Nephron (organoid): ENCODE measurements around the gene SIX3.
A peak's percentile ranks its signal among the peaks of the same experiment; 100 is the strongest.

Experiments
- H3K27ac Mint-ChIP-seq, 3 experiments: 2 replicates each; pipeline ENCODE4 v1.8.0; 2020; ENCODE audit warnings: mixed read lengths in 3 of 3, mild to moderate bottlenecking in 2 of 3, moderate library complexity in 1 of 3
- H3K27me3 Mint-ChIP-seq: 2 replicates; pipeline ENCODE4 v1.8.0; 2021; ENCODE audit warnings: low read depth, mild to moderate bottlenecking, moderate library complexity, mixed read lengths
- H3K36me3 Mint-ChIP-seq: 2 replicates; pipeline ENCODE4 v1.8.0; 2020; ENCODE audit warnings: low read depth, mixed read lengths
- H3K4me1 Mint-ChIP-seq: 2 replicates; pipeline ENCODE4 v1.8.0; 2020; ENCODE audit warnings: mixed read lengths
- H3K4me3 Mint-ChIP-seq, 3 experiments: 2 replicates each; pipeline ENCODE4 v1.8.0; 2020; ENCODE audit warnings: mild to moderate bottlenecking in 3 of 3, mixed read lengths in 3 of 3, moderate library complexity in 2 of 3
- H3K9me3 Mint-ChIP-seq: 2 replicates; pipeline ENCODE4 v1.8.0; 2020; ENCODE audit warnings: mixed read lengths
- TF ChIP-seq, protein P1 (sequence below), 3 experiments: fragments of 200-600 bp; sonication (generic); IDR thresholded peaks; one replicate each; pipeline ENCODE4 v1.5.0; 2021; ENCODE audit warnings: antibody characterized with exemption in 3 of 3; ENCODE audit not compliant: unreplicated experiment in 3 of 3

SIX3 gene

GRCh38 chr2:44929159-44929734 is 12.3 kb upstream of the SIX3 start:
- TF ChIP-seq, protein P1, sequence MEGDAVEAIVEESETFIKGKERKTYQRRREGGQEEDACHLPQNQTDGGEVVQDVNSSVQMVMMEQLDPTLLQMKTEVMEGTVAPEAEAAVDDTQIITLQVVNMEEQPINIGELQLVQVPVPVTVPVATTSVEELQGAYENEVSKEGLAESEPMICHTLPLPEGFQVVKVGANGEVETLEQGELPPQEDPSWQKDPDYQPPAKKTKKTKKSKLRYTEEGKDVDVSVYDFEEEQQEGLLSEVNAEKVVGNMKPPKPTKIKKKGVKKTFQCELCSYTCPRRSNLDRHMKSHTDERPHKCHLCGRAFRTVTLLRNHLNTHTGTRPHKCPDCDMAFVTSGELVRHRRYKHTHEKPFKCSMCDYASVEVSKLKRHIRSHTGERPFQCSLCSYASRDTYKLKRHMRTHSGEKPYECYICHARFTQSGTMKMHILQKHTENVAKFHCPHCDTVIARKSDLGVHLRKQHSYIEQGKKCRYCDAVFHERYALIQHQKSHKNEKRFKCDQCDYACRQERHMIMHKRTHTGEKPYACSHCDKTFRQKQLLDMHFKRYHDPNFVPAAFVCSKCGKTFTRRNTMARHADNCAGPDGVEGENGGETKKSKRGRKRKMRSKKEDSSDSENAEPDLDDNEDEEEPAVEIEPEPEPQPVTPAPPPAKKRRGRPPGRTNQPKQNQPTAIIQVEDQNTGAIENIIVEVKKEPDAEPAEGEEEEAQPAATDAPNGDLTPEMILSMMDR (IDR thresholded peaks at IDR 0.05; ENCODE audit: unreplicated experiment in 3 of 3): no peak
- H3K36me3 Mint-ChIP-seq: no peaks in the 10 kb centered on the region
- peaks cover 17% of the 10 kb centered on the region for H3K4me1 Mint-ChIP-seq
- H3K9me3 Mint-ChIP-seq: peaks cover 5% of the 10 kb centered on the region
- peaks cover 96% of the 10 kb centered on the region for H3K27me3 Mint-ChIP-seq
- H3K4me3 Mint-ChIP-seq: no peak overlapping the region
- H3K27ac Mint-ChIP-seq: no peak overlapping the region

DNA sequence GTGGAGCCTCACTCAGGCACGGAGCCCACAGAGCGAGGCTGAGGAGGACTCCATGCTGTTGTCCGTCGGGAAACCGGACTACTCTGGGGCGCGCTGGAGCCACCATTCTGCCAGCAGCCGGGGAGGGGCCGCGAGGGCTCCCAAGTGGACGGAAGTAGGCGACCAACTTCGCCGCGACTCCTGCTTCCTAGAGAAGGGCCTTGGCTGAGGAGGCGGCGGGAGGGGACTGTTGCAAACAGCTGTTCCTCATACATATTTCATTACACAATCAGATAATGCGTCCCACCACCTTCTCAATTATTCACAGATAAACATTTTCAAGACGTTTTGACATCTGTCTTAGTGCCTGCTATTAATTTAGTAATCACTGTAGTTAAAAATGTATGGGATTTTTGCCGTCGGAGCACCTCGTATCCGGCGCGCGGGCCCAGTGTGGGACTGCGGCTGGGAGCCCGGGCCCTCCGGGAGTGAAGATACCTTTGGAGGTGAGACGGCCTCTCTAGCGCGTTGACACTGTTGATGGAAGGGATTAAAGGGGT is 11.7 kb upstream of the SIX3 start:
- Mint-ChIP-seq H3K4me1 (peaks cover 17% of the 10 kb centered on the region), H3K9me3 (peaks cover 5% of the 10 kb centered on the region), H3K4me3 (peak overlapping the region; percentile 23 to 59 (median 41))

GRCh38 chr2:44930274-44931197 is 11.0 kb upstream of the SIX3 start:
- peak overlapping the region in 1 of 3 experiments; percentile 17 for H3K4me3 Mint-ChIP-seq
- H3K36me3 Mint-ChIP-seq: no peaks in the 10 kb centered on the region
- H3K27me3 Mint-ChIP-seq: peaks cover 96% of the 10 kb centered on the region
- TF ChIP-seq, protein P1 (IDR thresholded peaks at IDR 0.05; ENCODE audit: unreplicated experiment in 3 of 3): no peak
- H3K27ac Mint-ChIP-seq: no peak overlapping the region
- H3K4me1 Mint-ChIP-seq: peaks cover 17% of the 10 kb centered on the region
- H3K9me3 Mint-ChIP-seq: peaks cover 5% of the 10 kb centered on the region

More for the DNA sequence above, 11.7 kb upstream of the SIX3 start:
- H3K36me3 Mint-ChIP-seq: no peaks in the 10 kb centered on the region
- no peak overlapping the region for H3K27ac Mint-ChIP-seq
- TF ChIP-seq, protein P1 (IDR thresholded peaks at IDR 0.05; ENCODE audit: unreplicated experiment in 3 of 3): no peak
- H3K27me3 Mint-ChIP-seq: peaks cover 96% of the 10 kb centered on the region

- TF ChIP-seq, protein P1 (IDR thresholded peaks at IDR 0.05; ENCODE audit: unreplicated experiment in 3 of 3): no peak
- H3K4me3 Mint-ChIP-seq: peak overlapping the region in 1 of 3 experiments; percentile 25
- H3K36me3 Mint-ChIP-seq: no peaks in the 10 kb centered on the region
- H3K9me3 Mint-ChIP-seq: peaks cover 5% of the 10 kb centered on the region
- peaks cover 96% of the 10 kb centered on the region for H3K27me3 Mint-ChIP-seq
- peaks cover 17% of the 10 kb centered on the region for H3K4me1 Mint-ChIP-seq
- H3K27ac Mint-ChIP-seq: no peak overlapping the region
Observed at GRCh38 chr2:44931198-44931780, 10.2 kb upstream of the SIX3 start.

- H3K4me3 Mint-ChIP-seq: no peak overlapping the region
- H3K9me3 Mint-ChIP-seq: peaks cover 3% of the 10 kb centered on the region
- no peak overlapping the region for H3K27ac Mint-ChIP-seq
- peaks cover 96% of the 10 kb centered on the region for H3K27me3 Mint-ChIP-seq
- TF ChIP-seq, protein P1 (IDR thresholded peaks at IDR 0.05; ENCODE audit: unreplicated experiment in 3 of 3): no peak
- H3K4me1 Mint-ChIP-seq: peaks cover 17% of the 10 kb centered on the region
- no peaks in the 10 kb centered on the region for H3K36me3 Mint-ChIP-seq
Observed at GRCh38 chr2:44932079-44932478, 9.4 kb upstream of the SIX3 start.
